Suprapubic skin (tissue), 4 donors: ENCODE data around the gene SLC1A7. TPM values are rescaled to one million over a fixed set of nuclear protein-coding genes. Genes with fewer than 3 reads are reported as not detected.

ENCODE experiments used
- DNase-seq, 2 donors: peaks; one replicate each; pipeline ENCODE4 v3.0.0-alpha.2; 2019; ENCODE audit warnings: low spot score in 2 of 2
- H3K27ac ChIP-seq: fragments of 200-600 bp; sonication (generic); one replicate; pipeline ENCODE4 v1.5.1; 2019
- H3K27me3 ChIP-seq: fragments of 200-600 bp; sonication (generic); one replicate; pipeline ENCODE4 v1.5.1; 2019
- H3K36me3 ChIP-seq: fragments of 200-600 bp; sonication (generic); one replicate; pipeline ENCODE4 v1.5.1; 2019
- H3K4me1 ChIP-seq: fragments of 200-600 bp; sonication (generic); one replicate; pipeline ENCODE4 v1.5.1; 2019
- H3K4me3 ChIP-seq: fragments of 200-600 bp; sonication (generic); one replicate; pipeline ENCODE4 v1.5.1; 2019; ENCODE audit warnings: mild to moderate bottlenecking
- H3K9me3 ChIP-seq: fragments of 200-600 bp; sonication (generic); one replicate; pipeline ENCODE4 v1.5.1; 2019
- EP300 ChIP-seq: sonication (generic); formaldehyde crosslinking; IDR thresholded peaks from one replicate; pipeline ENCODE4 v1.6.1; 2017; ENCODE audit warnings: antibody characterized with exemption
- POLR2A ChIP-seq, 2 donors: fragments of 450-650 bp; IDR thresholded peaks; one replicate each; pipeline ENCODE4 v1.6.1; 2017; ENCODE audit warnings: antibody characterized with exemption in 2 of 2, mild to moderate bottlenecking in 2 of 2, moderate library complexity in 2 of 2
- POLR2AphosphoS5 ChIP-seq, 3 donors: sonication (generic); formaldehyde crosslinking; IDR thresholded peaks; one replicate each; pipeline ENCODE4 v1.6.1; 2017; ENCODE audit warnings: antibody characterized with exemption in 3 of 3
- WGBS: methylation state at CpG from one replicate; pipeline ENCODE4 v1.1.5; 2018; 5-methylcytosine and 5-hydroxymethylcytosine counted together
- total RNA-seq, 4 donors: library from RNA; depleted of rRNA; stranded (reverse); fragments of >200 nt; gene quantifications; one replicate each; pipeline ENCODE4 v1.1.0, GENCODE V29; 2016
- TF ChIP-seq, protein P1 (sequence below), 2 donors: fragments of 200-600 bp in 1 of 2; fragments of 450-650 bp in 1 of 2; sonication (generic) in 1 of 2; IDR thresholded peaks; one replicate each; pipeline ENCODE4 v1.5.1; 2016 to 2019; ENCODE audit warnings: antibody characterized with exemption in 2 of 2, mild to moderate bottlenecking in 1 of 2, moderate library complexity in 1 of 2

The SLC1A7 gene
- total RNA-seq, 4 donors from 2014 or later: not detected

DNA sequence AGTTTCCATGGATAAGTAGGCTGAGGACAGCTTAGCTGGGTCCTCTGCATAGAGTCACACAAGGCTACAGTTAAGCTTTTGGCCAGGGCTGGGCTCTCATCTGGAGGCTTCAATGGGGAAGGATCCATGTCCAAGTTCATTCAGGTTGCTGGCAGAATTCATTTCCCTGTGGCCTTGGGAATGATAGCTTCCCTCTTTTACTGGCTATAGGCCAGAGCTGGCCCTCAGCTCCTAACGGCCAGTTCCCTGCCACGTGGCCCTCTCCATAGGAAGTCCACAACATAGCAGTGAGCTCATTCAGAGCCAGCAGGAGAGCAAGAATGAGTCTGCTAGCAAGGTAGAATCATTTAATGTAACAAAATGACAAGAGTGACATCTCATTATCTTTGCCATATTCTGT lies 95.5 kb downstream of the SLC1A7 start:
- H3K4me3 ChIP-seq: no peak overlapping the region
- DNase-seq: no peak
- peaks cover 12% of the 10 kb centered on the region for H3K36me3 ChIP-seq
- no peaks in the 10 kb centered on the region for H3K27me3 ChIP-seq
- peaks cover 25% of the 10 kb centered on the region for H3K4me1 ChIP-seq
- no peaks in the 10 kb centered on the region for H3K9me3 ChIP-seq
- TF ChIP-seq EP300: no peak
- TF ChIP-seq POLR2A (IDR thresholded peaks at IDR 0.05): no peak
- no peak for TF ChIP-seq POLR2AphosphoS5 (IDR thresholded peaks at IDR 0.05)
- TF ChIP-seq, protein P1, sequence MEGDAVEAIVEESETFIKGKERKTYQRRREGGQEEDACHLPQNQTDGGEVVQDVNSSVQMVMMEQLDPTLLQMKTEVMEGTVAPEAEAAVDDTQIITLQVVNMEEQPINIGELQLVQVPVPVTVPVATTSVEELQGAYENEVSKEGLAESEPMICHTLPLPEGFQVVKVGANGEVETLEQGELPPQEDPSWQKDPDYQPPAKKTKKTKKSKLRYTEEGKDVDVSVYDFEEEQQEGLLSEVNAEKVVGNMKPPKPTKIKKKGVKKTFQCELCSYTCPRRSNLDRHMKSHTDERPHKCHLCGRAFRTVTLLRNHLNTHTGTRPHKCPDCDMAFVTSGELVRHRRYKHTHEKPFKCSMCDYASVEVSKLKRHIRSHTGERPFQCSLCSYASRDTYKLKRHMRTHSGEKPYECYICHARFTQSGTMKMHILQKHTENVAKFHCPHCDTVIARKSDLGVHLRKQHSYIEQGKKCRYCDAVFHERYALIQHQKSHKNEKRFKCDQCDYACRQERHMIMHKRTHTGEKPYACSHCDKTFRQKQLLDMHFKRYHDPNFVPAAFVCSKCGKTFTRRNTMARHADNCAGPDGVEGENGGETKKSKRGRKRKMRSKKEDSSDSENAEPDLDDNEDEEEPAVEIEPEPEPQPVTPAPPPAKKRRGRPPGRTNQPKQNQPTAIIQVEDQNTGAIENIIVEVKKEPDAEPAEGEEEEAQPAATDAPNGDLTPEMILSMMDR (IDR thresholded peaks at IDR 0.05): no peak
- H3K27ac ChIP-seq: no peak overlapping the region
- 62% methylated on average over 2 of the region's 2 CpGs for WGBS

DNA sequence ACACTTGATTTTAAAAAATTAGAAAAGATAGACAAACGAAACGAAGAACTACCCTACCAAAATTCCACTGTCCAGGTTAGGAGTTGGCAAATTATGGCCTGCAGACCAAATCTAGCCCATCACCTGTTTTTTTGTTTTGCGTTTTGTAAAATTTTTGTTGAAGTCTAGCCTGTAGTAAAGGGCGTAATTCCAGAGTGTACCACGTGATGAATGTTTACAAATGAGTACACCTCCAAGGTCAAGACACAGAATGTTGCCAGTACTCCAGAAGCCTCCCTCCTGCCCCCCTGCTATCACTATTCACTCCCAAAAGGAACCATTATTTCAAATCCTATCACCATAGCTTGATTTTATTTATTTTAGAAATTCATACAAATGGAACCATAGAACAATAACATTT lies 97.5 kb downstream of the SLC1A7 start:
- Histone ChIP-seq H3K27me3 (no peaks in the 10 kb centered on the region), H3K27ac (no peak overlapping the region), H3K4me3 (no peak overlapping the region), H3K4me1 (peaks cover 16% of the 10 kb centered on the region), H3K36me3 (peaks cover 20% of the 10 kb centered on the region), H3K9me3 (no peaks in the 10 kb centered on the region)
- no peak for TF ChIP-seq EP300
- TF ChIP-seq POLR2A (IDR thresholded peaks at IDR 0.05): no peak
- no peak for TF ChIP-seq POLR2AphosphoS5 (IDR thresholded peaks at IDR 0.05)
- no peak for DNase-seq
- WGBS: 87% methylated on average over 5 of the region's 5 CpGs

DNA sequence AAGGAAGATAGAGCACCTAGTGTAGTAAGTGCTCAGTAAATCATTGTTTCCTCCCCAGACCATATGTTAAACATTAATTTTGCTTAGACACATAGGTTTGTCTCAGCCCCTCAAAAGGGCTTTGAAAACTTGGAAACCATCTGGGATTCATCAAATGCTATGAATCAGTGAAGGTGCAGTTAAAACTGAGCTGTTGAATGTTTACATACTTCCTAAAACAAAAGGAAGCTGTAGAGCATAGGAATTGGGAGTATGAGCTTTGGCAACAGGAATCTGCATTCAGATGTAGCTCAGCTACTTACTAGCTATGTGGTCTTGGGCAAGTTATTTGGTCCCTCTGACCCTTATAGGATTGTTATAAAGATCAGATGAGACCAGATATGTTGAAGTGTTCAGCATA lies 99.2 kb downstream of the SLC1A7 start:
- no peak for TF ChIP-seq POLR2A (IDR thresholded peaks at IDR 0.05)
- TF ChIP-seq EP300: no peak
- TF ChIP-seq POLR2AphosphoS5 (IDR thresholded peaks at IDR 0.05): no peak
- TF ChIP-seq, protein P1 (IDR thresholded peaks at IDR 0.05): no peak
- no peak for DNase-seq
- H3K27ac ChIP-seq: no peak overlapping the region
- no peak overlapping the region for H3K4me3 ChIP-seq
- H3K27me3 ChIP-seq: no peaks in the 10 kb centered on the region
- peaks cover 12% of the 10 kb centered on the region for H3K4me1 ChIP-seq
- no peaks in the 10 kb centered on the region for H3K9me3 ChIP-seq
- peaks cover 35% of the 10 kb centered on the region for H3K36me3 ChIP-seq

DNA sequence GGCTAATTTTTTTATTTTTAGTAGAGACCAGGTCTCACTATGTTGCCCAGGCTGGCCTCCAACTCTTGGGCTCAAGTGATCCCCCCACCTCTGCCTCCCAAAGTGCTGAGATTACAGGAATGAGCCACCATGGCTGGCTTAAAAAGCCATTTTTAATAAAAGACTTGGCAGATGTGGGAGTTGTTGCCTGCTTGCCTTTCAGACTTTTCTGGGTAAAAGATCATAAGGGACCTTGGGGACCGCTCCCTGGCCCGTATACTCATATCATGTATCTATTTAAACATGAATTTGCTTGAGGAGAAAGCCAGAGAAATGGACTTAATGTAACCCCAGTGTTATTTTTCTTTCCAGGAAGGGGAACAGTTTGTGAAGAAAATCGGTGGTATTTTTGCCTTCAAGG lies 103.9 kb downstream of the SLC1A7 start:
- Histone ChIP-seq H3K27ac (no peak overlapping the region), H3K36me3 (peaks cover 28% of the 10 kb centered on the region), H3K4me1 (no peaks in the 10 kb centered on the region), H3K9me3 (no peaks in the 10 kb centered on the region), H3K4me3 (no peak overlapping the region), H3K27me3 (no peaks in the 10 kb centered on the region)
- WGBS: 62% methylated on average over 3 of the region's 3 CpGs
- TF ChIP-seq EP300 (no peak), POLR2A (IDR thresholded peaks at IDR 0.05) (no peak), POLR2AphosphoS5 (IDR thresholded peaks at IDR 0.05) (no peak)
- TF ChIP-seq, protein P1 (IDR thresholded peaks at IDR 0.05): no peak
- DNase-seq: no peak

Other genes starting within 250 kb of the SLC1A7 start
- 100 to 1,000 TPM in 2 of 4 donors, 10 to 100 TPM in 2; 56.2 to 254 (median 115) TPM for gene ECHDC2, start 220.9 kb downstream of the SLC1A7 start, total RNA-seq
- 100 to 1,000 TPM in 3 of 4 donors, 10 to 100 TPM in 1; 64.5 to 122 (median 113) TPM for gene SCP2, start 215.4 kb downstream of the SLC1A7 start, total RNA-seq
- 10 to 100 TPM; 13.9 to 32.8 (median 19.8) TPM for gene PODN, start 80.4 kb downstream of the SLC1A7 start, total RNA-seq
- gene CPT2, start 54.2 kb upstream of the SLC1A7 start, total RNA-seq: 10 to 100 TPM; 26.1 to 30.4 (median 29.5) TPM
- 10 to 100 TPM; 25.2 to 60.3 (median 33.8) TPM for gene CZIB, start 78.0 kb upstream of the SLC1A7 start, total RNA-seq
- gene MAGOH, start 95.9 kb upstream of the SLC1A7 start, total RNA-seq: 10 to 100 TPM; 31.8 to 52.3 (median 38.5) TPM
- gene LRP8, start 185.4 kb upstream of the SLC1A7 start, total RNA-seq: 10 to 100 TPM in 1 of 4 donors, 1 to 10 TPM in 3; 2.8 to 11.8 (median 4.1) TPM